Brain pericyte (primary cell): Measurements from ENCODE around the gene SEC14L3.
A peak's percentile ranks its signal among the peaks of the same experiment; 100 is the strongest.
"Not testable (repeated sequence)": the region's sequence is repeated elsewhere in the genome, so short reads cannot be mapped to it uniquely, and the experiment has no call there.

ENCODE experiments used
- DNase-seq: peaks from one replicate; pipeline ENCODE4 v3.0.0-alpha.2; 2012; ENCODE audit warnings: low read depth, low spot score

The SEC14L3 gene

DNA sequence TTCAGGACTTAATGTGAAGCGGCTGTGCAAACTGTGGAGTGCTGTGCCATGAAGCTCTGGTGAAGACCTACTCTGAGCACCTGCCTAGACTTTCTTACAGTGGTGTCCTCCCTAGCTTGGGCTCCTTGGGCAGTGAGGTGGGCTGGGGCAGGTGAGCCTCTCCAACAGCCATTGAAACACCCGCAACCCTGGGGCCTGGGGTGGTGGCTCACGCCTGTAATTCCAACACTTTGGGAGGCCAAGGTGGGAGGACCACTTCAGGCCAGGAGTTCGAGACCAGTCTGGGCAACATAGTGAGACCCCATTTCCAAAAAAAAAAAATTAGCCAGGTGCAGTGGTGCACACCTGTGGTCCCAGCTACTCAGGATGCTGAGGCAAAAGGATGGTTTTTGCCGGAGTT lies 14.3 kb upstream of the SEC14L3 start:
- no peak for DNase-seq

DNA sequence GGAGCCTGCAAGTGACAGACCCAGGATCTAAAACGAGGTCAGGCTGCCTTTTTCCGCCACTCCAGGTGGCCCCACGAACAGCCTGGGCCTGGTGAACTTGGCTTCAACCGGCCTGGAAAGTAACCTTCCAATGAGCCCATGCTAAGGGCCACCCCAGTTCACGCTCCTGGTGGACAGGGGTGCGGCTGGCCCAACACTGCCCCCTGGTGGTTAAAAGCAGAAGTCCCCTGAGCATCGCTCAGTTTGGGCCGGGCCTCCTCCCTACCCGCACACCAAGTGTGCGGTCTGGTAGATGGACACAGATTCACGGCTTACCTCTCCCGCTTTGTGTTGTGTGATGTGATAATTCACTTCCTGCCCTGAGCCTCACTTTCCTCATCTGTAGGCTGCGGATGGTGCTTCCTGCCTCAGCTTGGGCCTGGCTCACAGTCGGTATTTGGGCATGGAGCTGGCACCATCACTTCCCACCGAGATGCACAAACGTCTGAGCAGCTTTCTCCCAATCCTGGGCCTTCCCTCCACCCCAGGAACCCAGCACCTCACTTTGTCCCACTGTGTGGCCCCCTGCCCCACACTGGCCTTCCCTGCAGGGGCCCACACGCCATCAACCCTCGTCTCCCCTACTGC lies 13.7 kb upstream of the SEC14L3 start:
- DNase-seq: peak; percentile 11

DNA sequence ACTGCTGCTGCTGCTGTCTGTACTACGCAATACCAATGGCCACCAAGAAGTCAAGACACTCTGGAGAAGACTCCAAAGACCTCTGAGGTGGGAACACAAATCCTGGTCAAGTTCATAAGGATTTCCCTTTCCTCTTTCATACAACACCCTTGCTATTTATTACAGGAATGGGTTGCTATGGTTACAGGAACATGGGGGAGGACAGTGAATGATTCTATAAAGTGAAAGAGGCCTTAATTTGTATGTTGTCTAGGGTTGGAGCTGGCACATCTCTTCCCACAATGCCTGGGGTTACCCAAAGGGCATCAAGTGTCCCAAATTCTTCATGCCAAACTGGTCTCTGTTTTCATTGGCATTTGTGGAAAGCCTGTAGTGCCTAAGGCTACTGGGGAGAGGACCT lies 11.4 kb upstream of the SEC14L3 start:
- no peak for DNase-seq

DNA sequence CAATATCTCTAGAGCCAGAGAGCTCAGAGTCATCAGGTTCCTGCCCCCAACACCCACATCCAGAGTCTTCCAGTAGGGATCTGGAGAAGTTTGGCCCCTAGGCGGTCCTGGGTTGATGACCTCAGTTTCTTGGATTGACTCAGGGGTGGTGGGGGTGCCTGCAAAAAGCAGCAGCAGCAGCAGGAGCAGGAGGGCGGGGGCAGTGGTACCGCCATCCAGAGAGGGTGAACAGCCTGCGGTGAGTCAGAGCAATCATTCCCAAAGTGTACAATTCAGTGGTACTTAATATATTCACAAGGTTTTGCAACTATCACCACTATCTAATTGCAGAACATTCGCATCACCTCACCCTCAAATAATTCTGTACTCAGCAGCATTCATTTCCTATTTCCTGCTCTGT lies 9.9 kb upstream of the SEC14L3 start:
- DNase-seq: no peak

DNA sequence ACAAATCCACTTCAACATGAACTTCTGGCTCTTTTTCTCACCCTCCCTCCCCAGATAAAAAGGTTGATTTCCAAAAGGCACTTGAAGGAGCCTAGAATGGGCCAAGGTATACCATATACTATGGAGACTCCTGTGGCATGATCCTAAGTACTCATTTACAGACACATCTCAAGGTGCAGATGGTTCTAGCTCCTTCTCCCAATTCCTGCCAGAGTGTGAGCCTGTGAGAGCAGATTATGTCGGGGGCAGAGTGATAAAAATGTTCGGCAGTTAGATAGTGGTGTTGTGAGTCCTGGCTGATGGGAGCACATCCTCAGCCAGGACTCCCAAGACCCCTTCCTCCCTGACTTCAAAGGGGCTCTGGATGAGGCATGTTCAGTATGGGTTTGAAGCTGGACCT lies 8.2 kb upstream of the SEC14L3 start:
- no peak for DNase-seq

DNA sequence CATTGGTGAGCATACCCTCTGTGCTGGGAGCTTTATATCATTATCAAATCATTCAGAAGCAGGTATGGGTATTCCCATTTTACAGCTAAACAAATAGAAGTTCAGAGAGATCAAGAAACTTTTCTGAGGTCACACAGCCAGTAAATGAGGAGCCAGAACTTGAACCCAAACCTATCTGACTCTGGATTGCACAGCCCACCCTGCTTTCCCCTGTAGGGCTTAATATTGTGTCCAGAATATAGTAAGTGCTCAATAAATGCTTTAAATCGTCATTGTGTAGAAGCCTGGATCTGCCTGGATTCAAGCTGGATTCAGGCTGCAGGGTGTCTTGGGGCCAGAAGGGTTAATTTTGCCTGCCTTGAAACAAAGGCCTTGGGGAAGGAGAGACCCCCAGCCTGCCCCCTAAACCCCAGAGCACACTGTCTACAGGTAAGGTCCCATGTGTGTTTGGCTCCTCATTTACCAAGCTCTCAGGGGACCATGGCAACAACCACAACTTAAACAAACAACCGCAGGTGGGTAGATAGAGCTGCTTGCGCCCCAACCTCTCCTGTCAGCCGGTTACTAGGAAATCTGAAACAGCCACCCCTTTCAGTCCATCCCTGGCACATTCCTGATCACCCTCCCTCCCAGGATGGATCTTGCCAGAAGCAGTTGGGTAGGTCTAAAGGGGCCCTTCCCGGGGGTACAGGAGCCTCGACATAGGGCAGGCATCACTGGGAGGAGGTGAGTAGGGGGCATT lies 3.0 kb upstream of the SEC14L3 start:
- no peak for DNase-seq

- no peak for DNase-seq
Observed at GRCh38 chr22:30474121-30474520, 2.3 kb upstream of the SEC14L3 start.

- no peak for DNase-seq
Observed at GRCh38 chr22:30472994-30473720, 1.3 kb upstream of the SEC14L3 start.

DNA sequence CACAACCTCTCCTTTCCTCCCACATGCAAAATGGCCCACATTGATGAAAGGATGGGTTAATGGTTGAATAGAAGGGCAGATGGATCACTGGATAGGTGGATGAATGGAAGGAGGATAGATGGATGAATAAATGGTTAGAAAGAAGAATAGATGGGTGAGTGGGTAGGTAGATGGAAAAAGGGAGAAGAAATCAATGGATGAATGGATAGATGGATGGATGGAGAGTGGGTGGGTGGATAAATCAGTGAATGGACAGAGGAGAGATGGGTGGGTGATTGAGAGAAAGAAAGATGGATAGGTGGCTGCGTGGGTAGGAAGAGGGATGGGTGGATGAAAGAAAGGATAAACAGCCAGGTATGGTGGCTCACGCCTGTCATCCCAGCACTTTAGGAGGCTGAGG lies 1.2 kb downstream of the SEC14L3 start:
- DNase-seq: no peak

GRCh38 chr22:30469165-30469564 lies 2.7 kb downstream of the SEC14L3 start:
- DNase-seq: no peak

GRCh38 chr22:30460555-30460954 lies 11.3 kb downstream of the SEC14L3 start:
- not testable (repeated sequence) for DNase-seq

DNA sequence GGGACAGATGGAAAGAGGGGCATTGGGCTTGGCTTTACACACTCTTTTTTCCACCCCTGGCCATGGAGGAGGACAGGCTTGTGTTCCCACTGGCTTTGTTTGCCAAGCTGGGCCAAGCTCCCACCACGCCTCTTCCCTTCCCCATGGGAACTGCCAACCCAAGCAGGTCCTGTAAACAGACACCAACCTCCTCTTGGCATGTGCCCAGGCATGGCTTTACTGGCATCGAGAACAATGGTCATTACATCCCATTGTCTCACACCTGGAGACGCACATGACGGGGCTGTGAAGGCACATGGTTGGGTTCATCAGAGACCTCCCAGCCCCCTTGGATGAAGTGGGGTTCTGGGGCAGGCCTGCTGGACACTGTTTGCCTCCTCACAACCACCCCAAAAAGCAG lies 11.7 kb downstream of the SEC14L3 start:
- no peak for DNase-seq

DNA sequence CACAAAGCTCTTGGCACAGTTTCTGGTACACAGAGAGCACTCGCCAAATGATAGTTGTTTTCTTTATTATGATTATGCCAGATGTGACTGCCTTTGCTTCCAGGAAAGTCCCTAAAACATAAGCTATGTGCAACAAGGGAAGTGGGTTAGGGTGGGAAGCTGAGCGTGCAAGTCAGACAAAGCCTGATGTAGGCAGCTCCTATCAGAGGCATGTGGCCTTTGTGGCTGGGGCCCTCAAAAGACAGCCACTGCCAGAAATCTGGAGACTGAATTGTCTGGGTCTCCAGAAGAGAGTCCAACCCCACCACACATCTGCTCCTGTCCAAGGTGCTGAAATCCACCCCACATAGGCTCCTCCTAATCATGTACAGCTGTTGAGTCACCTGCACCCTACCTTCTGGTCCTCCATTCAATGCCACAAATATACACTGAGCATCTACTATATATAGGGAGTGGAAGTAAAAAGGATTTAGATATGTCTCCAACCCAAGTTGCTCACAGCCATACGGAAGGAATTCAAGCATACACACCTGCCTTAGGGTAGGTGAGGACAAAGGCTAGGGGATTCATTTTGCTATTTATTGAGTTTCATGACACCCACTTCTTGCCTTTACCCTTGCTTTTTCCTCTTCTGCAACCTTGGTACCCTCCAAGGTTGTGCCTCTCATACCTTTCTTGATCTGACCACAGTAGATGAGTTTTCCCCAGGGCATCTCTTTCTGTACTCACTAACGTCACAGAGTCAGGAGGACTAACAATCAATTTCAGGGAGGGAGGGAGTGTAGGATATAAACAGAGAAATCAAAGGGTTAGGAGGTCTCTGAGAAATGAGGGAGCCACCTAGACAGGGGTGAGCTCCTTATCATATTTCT lies 12.4 kb downstream of the SEC14L3 start:
- no peak for DNase-seq

DNA sequence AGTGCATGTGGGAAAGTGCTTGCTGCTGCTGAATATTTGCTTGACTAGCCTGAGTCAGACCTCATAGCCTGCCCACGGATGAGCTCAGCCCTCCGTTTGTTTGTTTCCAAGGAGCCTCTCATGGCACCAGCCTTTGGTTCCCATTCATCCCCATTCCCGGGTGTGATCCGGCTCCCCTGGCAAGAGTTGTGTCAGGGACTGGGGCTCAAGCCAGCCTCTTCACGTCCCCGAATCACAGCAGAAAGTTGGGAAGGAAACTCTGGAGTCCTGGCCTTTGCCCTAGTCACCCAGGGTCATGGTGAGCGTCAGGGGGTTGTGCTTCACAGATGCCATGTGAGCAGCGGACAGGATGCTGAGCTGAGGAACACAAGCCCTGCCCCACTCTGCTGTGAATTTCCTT lies 13.8 kb downstream of the SEC14L3 start:
- DNase-seq: no peak

DNA sequence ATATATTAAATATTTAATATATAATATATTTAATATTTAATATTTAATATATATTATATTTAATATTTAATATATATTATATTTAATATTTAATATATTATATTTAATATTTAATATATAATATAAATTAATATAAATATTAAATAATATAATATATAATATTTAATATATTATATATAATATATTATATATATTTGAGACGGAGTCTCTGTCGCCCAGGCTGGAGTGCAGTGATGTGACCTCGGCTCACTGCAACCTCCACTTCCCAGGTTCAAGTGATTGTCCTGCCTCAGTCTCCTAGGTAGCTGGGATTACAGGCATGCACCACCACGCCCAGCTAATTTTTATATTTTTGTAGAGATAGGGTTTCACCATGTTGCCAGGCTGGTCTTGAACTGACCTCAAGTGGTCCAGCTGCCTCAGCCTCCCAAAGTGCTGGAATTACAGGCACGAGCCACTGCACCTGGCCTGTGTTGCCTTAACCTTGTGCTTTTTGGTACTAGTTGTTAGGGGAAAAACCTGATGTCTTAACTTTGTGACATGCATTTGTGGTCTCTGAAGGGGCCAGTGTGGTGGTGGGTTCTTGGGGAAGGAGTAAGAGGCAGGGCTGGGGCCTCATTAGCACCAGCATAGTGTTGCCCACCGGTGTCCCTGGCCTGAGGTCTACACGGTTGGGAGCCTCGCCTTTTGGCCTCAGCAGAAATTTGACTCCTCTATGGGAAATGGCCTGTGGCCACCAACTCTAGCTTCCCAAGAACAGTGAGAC lies 16.6 kb downstream of the SEC14L3 start:
- no peak for DNase-seq

GRCh38 chr22:30453731-30454510 lies 17.9 kb downstream of the SEC14L3 start:
- no peak for DNase-seq

DNA sequence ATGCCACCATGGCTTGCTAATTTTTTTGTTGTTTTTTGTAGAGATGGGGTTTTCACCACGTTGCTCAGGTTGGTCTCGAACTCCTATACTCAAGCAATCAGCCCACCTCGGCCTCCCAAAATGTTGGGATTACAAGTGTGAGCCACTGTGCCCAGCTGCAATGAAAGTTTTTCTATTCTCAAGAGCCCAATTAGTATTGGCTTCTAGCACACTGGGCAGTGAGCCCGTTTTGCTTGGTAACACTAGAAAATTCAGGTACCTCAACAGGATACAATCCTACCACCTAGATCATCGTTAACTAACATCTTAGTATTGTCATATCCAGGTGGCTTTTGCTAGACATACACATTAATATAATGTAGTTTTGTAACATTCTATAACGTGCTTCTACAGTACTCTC lies 19.0 kb downstream of the SEC14L3 start:
- no peak for DNase-seq

DNA sequence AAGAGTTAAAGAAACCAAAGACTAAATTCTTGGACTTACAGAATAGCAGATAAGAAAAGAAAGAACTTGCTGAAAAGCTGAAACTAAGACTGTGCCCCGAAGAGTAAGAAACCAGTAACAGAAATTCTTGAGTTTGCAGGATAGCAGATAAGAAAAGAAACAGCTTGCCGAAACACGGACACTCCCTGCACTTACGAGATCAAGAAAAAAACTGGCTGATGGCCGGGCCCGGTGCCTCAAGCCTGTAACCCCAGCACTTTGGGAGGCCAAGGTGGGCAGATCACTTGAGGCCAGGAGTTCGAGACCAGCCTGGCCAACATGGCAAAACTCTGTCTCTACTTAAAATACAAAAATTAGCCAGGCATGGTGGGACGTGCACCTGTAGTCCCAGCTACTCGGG lies 20.3 kb downstream of the SEC14L3 start:
- DNase-seq: not testable (repeated sequence)

GRCh38 chr22:30447656-30448055 lies 24.2 kb downstream of the SEC14L3 start:
- DNase-seq: no peak

DNA sequence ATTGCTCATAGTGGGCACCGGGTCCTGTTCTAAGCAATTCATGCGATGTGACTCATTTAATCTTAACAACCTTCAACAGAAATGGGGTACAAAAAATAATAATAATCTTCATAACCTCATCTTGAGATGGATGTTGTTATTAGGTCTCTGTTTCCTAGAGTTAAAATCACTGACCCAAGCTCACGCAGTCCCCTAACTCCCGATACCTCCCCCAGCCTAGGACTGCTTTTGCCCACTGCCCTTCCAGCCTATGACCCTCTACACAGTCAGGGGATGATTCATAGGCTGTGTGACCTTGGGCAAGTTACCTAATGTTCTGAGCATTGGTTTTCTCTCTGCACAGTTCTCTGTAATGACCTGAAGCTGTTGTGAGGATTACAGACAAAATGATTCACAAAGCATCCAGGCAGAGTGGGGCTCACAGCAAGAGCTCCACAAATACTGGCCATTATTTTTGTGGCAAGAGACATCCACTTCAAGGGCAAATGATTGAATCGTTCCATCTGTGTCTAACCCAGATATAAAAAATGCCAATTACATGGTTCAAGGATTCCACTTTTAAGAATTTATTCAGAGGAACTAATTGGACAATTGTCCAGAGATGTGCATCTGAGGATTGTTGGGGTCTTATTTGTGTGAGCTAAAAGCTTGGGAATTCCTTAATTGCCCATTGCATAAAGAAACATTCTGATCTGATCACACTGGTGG lies 26.2 kb downstream of the SEC14L3 start:
- DNase-seq: no peak
